ENCODE results near the gene IKZF1.

Gene IKZF1

GRCh38 chr7:50330696-50331095, 26.2 kb downstream of the IKZF1 start:
- DNase-seq (ENCODE audit: extremely low spot score): no peak
- TF ChIP-seq, protein P1, sequence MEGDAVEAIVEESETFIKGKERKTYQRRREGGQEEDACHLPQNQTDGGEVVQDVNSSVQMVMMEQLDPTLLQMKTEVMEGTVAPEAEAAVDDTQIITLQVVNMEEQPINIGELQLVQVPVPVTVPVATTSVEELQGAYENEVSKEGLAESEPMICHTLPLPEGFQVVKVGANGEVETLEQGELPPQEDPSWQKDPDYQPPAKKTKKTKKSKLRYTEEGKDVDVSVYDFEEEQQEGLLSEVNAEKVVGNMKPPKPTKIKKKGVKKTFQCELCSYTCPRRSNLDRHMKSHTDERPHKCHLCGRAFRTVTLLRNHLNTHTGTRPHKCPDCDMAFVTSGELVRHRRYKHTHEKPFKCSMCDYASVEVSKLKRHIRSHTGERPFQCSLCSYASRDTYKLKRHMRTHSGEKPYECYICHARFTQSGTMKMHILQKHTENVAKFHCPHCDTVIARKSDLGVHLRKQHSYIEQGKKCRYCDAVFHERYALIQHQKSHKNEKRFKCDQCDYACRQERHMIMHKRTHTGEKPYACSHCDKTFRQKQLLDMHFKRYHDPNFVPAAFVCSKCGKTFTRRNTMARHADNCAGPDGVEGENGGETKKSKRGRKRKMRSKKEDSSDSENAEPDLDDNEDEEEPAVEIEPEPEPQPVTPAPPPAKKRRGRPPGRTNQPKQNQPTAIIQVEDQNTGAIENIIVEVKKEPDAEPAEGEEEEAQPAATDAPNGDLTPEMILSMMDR (IDR thresholded peaks at IDR 0.05; ENCODE audit: control extremely low read depth, extremely low read depth, low read depth, missing control alignments): no peak
- ChIA-PET CTCF (interaction anchor here (0.9 to 4.7 kb wide), 9 partner anchors 8 to 87 kb away, joined by 3 to 28 read pairs (median 4); no protein-coding TSS in a partner anchor), POLR2A (interaction anchor here (0.6 kb wide), 1 partner anchor 21 kb away, joined by 3 read pairs; no protein-coding TSS in a partner anchor)

DNA sequence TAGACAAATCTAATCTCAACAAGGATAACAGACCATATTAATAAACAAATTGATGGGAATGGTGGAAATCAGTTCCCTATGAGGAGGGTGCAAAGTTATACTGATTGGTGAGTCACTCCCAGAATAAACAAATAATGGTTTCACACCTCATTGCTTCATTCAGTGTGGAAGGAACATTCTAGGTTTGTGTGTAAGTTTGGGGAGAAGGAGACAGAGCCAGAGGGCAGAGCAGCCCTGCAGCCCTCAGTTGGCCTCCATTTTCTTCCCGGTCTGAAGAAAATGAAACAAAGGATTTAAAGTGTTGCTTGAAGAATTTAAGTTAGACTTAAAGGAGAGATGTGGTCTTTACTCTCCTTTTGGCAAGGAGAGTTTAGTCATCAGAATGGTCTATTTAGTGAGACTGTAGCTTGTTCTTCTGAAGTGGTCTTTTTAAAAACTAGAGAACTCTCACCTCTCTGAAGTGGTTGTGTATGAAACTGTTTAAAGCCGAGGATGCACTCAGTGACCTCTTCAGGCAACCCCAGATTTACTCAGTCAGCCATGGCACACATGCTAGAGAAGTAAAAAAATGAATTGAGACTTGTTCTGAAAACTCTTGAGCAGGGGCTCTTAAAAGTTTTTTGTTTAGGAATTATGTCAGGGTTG, 27.2 kb downstream of the IKZF1 start:
- CTCF ChIA-PET: interaction anchor here (0.8 to 4.7 kb wide), 9 partner anchors 7 to 37 kb away, joined by 3 to 28 read pairs (median 4); no protein-coding TSS in a partner anchor

GRCh38 chr7:50332241-50333165, 28.0 kb downstream of the IKZF1 start:
- ChIA-PET CTCF (interaction anchor here (1.1 to 4.7 kb wide), 5 partner anchors 10 to 33 kb away, joined by 3 to 28 read pairs (median 3); no protein-coding TSS in a partner anchor), POLR2A (no interaction called here)
- no peak for DNase-seq (ENCODE audit: extremely low spot score)
- TF ChIP-seq, protein P1 (IDR thresholded peaks at IDR 0.05; ENCODE audit: control extremely low read depth, extremely low read depth, low read depth, missing control alignments): no peak

More for the DNA sequence above, 27.2 kb downstream of the IKZF1 start:
- DNase-seq (ENCODE audit: extremely low spot score): peak; percentile 69
- POLR2A ChIA-PET: no interaction called here
- TF ChIP-seq, protein P1 (IDR thresholded peaks at IDR 0.05; ENCODE audit: control extremely low read depth, extremely low read depth, low read depth, missing control alignments): no peak

GRCh38 chr7:50333221-50333651, 28.7 kb downstream of the IKZF1 start:
- TF ChIP-seq, protein P1 (IDR thresholded peaks at IDR 0.05; ENCODE audit: control extremely low read depth, extremely low read depth, low read depth, missing control alignments): no peak
- no peak for DNase-seq (ENCODE audit: extremely low spot score)
- ChIA-PET POLR2A (no interaction called here), CTCF (interaction anchor here (1.5 to 4.7 kb wide), 2 partner anchors 9 to 14 kb away, joined by 3 to 28 read pairs; no protein-coding TSS in a partner anchor)

GRCh38 chr7:50334341-50334994, 30.0 kb downstream of the IKZF1 start:
- CTCF ChIA-PET: interaction anchor here (1.5 kb wide), 1 partner anchor 8 kb away, joined by 3 read pairs; no protein-coding TSS in a partner anchor
- DNase-seq (ENCODE audit: extremely low spot score): no peak
- TF ChIP-seq, protein P1 (IDR thresholded peaks at IDR 0.05; ENCODE audit: control extremely low read depth, extremely low read depth, low read depth, missing control alignments): no peak
- POLR2A ChIA-PET: no interaction called here
